Measurements from ENCODE around the gene MCHR1. TPM values are rescaled to one million over a fixed set of nuclear protein-coding genes. Genes with fewer than 3 reads are reported as not detected.

Gene MCHR1
- total and polyA plus RNA-seq, 2 of the 13 experiments (the other 11 are each of a cell fraction or from before 2014, with no cell fraction given), result 0.40 to 0.83 TPM

DNA sequence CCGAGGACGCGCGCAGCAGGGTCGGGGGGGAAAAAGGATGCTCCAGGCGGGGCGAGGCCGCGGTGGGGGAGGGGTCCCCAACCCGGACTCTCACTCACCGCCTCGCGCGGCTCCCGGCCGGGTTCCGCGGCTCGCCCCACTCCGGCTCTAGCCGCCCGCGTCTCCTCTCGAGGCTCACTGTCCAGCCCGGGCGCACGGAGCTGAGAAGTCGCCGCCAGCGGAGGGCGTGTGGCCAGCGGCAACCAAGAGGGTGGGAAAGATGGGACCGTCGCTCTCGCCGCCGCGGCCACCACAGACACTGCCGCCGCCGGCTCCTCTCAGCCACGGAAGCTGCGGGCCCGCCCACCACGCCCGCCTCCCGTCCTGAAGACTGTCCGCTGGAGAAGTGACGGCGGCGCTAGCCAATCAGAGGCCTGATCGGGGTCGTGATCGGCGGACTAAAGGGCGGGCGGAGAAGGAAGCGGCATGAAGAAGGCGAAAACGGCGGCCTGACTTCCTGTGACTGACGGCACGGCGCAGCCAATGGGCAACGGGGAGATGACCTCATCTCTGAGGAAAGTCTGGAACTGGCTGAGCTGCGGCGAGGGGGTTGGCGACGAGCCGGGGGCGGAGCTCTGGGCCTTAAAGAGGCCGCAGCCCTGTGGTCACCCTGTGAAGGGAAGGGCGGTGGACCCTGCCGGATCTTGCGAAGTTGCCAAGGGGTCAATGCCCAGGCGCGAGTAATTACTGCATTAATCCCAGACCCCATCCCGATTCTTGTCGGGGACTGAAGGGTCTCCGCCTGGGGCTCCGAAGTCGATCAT, 42.7 kb upstream of the MCHR1 start, which contains the start of gene MRTFA (continued):
- TF ChIP-seq, protein P1, sequence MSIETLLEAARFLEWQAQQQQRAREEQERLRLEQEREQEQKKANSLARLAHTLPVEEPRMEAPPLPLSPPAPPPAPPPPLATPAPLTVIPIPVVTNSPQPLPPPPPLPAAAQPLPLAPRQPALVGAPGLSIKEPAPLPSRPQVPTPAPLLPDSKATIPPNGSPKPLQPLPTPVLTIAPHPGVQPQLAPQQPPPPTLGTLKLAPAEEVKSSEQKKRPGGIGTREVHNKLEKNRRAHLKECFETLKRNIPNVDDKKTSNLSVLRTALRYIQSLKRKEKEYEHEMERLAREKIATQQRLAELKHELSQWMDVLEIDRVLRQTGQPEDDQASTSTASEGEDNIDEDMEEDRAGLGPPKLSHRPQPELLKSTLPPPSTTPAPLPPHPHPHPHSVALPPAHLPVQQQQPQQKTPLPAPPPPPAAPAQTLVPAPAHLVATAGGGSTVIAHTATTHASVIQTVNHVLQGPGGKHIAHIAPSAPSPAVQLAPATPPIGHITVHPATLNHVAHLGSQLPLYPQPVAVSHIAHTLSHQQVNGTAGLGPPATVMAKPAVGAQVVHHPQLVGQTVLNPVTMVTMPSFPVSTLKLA (IDR thresholded peaks at IDR 0.05), result 0 out of 2 replicates have a peak, but pooled peaks have one; percentile 18
- TF ChIP-seq ZNF205 (CRISPR knock-in tag; IDR thresholded peaks at IDR 0.05) (no peak), MATR3 (CRISPR knock-in tag; IDR thresholded peaks at IDR 0.05) (no peak), ZNF749 (CRISPR knock-in tag; IDR thresholded peaks at IDR 0.05; ENCODE audit: borderline replicate concordance) (no peak), ATRX (CRISPR knock-in tag; IDR thresholded peaks at IDR 0.05; ENCODE audit: borderline replicate concordance) (no peak), ZC3H4 (CRISPR knock-in tag; IDR thresholded peaks at IDR 0.05; ENCODE audit: borderline replicate concordance) (no peak), ZNF850 (CRISPR knock-in tag; conservative IDR thresholded peaks at IDR 0.05) (no peak), GFI1 (CRISPR knock-in tag; IDR thresholded peaks at IDR 0.05; ENCODE audit: borderline replicate concordance) (no peak), ONECUT2 (CRISPR knock-in tag; IDR thresholded peaks at IDR 0.05) (no peak), ZNF12 (CRISPR knock-in tag; IDR thresholded peaks at IDR 0.05) (no peak), ZNF589 (CRISPR knock-in tag; conservative IDR thresholded peaks at IDR 0.05) (0 out of 2 replicates have a peak, but pooled peaks have one; percentile 58)
- TF ChIP-seq, protein P2, sequence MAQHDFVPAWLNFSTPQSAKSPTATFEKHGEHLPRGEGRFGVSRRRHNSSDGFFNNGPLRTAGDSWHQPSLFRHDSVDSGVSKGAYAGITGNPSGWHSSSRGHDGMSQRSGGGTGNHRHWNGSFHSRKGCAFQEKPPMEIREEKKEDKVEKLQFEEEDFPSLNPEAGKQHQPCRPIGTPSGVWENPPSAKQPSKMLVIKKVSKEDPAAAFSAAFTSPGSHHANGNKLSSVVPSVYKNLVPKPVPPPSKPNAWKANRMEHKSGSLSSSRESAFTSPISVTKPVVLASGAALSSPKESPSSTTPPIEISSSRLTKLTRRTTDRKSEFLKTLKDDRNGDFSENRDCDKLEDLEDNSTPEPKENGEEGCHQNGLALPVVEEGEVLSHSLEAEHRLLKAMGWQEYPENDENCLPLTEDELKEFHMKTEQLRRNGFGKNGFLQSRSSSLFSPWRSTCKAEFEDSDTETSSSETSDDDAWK (CRISPR knock-in tag; IDR thresholded peaks at IDR 0.05), result no peak
- TF ChIP-seq, protein P3, sequence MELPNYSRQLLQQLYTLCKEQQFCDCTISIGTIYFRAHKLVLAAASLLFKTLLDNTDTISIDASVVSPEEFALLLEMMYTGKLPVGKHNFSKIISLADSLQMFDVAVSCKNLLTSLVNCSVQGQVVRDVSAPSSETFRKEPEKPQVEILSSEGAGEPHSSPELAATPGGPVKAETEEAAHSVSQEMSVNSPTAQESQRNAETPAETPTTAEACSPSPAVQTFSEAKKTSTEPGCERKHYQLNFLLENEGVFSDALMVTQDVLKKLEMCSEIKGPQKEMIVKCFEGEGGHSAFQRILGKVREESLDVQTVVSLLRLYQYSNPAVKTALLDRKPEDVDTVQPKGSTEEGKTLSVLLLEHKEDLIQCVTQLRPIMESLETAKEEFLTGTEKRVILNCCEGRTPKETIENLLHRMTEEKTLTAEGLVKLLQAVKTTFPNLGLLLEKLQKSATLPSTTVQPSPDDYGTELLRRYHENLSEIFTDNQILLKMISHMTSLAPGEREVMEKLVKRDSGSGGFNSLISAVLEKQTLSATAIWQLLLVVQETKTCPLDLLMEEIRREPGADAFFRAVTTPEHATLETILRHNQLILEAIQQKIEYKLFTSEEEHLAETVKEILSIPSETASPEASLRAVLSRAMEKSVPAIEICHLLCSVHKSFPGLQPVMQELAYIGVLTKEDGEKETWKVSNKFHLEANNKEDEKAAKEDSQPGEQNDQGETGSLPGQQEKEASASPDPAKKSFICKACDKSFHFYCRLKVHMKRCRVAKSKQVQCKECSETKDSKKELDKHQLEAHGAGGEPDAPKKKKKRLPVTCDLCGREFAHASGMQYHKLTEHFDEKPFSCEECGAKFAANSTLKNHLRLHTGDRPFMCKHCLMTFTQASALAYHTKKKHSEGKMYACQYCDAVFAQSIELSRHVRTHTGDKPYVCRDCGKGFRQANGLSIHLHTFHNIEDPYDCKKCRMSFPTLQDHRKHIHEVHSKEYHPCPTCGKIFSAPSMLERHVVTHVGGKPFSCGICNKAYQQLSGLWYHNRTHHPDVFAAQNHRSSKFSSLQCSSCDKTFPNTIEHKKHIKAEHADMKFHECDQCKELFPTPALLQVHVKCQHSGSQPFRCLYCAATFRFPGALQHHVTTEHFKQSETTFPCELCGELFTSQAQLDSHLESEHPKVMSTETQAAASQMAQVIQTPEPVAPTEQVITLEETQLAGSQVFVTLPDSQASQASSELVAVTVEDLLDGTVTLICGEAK (IDR thresholded peaks at IDR 0.05), result no peak
- TF ChIP-seq, protein P3 (CRISPR knock-in tag; IDR thresholded peaks at IDR 0.05), result no peak
- TF ChIP-seq, protein P4, sequence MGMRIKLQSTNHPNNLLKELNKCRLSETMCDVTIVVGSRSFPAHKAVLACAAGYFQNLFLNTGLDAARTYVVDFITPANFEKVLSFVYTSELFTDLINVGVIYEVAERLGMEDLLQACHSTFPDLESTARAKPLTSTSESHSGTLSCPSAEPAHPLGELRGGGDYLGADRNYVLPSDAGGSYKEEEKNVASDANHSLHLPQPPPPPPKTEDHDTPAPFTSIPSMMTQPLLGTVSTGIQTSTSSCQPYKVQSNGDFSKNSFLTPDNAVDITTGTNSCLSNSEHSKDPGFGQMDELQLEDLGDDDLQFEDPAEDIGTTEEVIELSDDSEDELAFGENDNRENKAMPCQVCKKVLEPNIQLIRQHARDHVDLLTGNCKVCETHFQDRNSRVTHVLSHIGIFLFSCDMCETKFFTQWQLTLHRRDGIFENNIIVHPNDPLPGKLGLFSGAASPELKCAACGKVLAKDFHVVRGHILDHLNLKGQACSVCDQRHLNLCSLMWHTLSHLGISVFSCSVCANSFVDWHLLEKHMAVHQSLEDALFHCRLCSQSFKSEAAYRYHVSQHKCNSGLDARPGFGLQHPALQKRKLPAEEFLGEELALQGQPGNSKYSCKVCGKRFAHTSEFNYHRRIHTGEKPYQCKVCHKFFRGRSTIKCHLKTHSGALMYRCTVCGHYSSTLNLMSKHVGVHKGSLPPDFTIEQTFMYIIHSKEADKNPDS (CRISPR knock-in tag; IDR thresholded peaks at IDR 0.05), result no peak

Data from HepG2 (cell line).